ENCODE data around the gene TCP11L2.
A peak's percentile ranks its signal among the peaks of the same experiment; 100 is the strongest.

TCP11L2 gene

GRCh38 chr12:106348411-106348810 is 45.9 kb downstream of the TCP11L2 start:
- no peak overlapping the region for H2AFZ ChIP-seq (ENCODE audit: low read length)
- no peaks in the 10 kb centered on the region for H3K27me3 ChIP-seq (ENCODE audit: insufficient read depth, low read length, poor library complexity, severe bottlenecking)
- H3K4me3 ChIP-seq (ENCODE audit: low read length, poor library complexity, severe bottlenecking), result no peak overlapping the region
- no peaks in the 10 kb centered on the region for H3K79me2 ChIP-seq (ENCODE audit: insufficient read depth, low read length)
- H3K4me1 ChIP-seq (ENCODE audit: insufficient read depth, low read length, poor library complexity, severe bottlenecking), result no peaks in the 10 kb centered on the region
- H4K20me1 ChIP-seq (ENCODE audit: insufficient read depth, low read length, poor library complexity, severe bottlenecking), result no peaks in the 10 kb centered on the region
- H3K9me2 ChIP-seq (replicated peaks; ENCODE audit: low read depth, low read length), result no peaks in the 10 kb centered on the region
- H3K9me3 ChIP-seq (ENCODE audit: insufficient read depth, low read depth, low read length), result no peaks in the 10 kb centered on the region
- H3K4me2 ChIP-seq (ENCODE audit: low read depth, low read length, poor library complexity, severe bottlenecking), result no peak overlapping the region
- no peak overlapping the region for H3K9ac ChIP-seq (ENCODE audit: low read depth, low read length, poor library complexity, severe bottlenecking)
- H3F3A ChIP-seq (ENCODE audit: low read depth), result no peaks in the 10 kb centered on the region
- no peak for TF ChIP-seq CTCF (conservative IDR thresholded peaks at IDR 0.05; ENCODE audit: low read length)
- H3K36me3 ChIP-seq (ENCODE audit: insufficient read depth, low read length), result no peaks in the 10 kb centered on the region

DNA sequence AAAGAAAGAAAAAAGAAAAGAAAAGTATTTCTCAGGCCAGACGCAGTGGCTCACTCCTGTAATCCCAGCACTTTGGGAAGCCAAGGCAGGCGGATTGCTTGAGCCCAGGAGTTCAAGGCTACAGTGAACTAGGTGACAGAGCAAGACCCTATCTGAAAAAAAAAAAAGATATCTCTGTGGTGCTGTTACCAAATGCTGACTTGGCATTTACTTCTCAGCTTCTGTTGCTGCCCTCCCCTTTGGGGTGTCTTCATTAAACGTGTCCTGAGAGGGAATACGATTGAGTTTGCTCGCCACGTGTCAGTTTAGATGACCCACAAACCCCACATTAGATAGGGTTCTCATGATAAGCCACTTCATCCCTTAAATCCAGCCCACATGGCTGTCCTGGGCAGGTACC is 50.6 kb downstream of the TCP11L2 start:
- no peak overlapping the region for H3K9ac ChIP-seq (ENCODE audit: low read depth, low read length, poor library complexity, severe bottlenecking)
- no peak overlapping the region for H3K4me3 ChIP-seq (ENCODE audit: low read length, poor library complexity, severe bottlenecking)
- no peak overlapping the region for H2AFZ ChIP-seq (ENCODE audit: low read length)
- no peak overlapping the region for H3K4me2 ChIP-seq (ENCODE audit: low read depth, low read length, poor library complexity, severe bottlenecking)
- no peaks in the 10 kb centered on the region for H3K27me3 ChIP-seq (ENCODE audit: insufficient read depth, low read length, poor library complexity, severe bottlenecking)
- peaks cover 2% of the 10 kb centered on the region for H3K79me2 ChIP-seq (ENCODE audit: insufficient read depth, low read length)
- TF ChIP-seq CTCF (conservative IDR thresholded peaks at IDR 0.05; ENCODE audit: low read length) (no peak), EZH2phosphoT487 (IDR thresholded peaks at IDR 0.05; ENCODE audit: borderline replicate concordance) (no peak)
- H3K9me2 ChIP-seq (replicated peaks; ENCODE audit: low read depth, low read length), result no peaks in the 10 kb centered on the region
- no peaks in the 10 kb centered on the region for H3K36me3 ChIP-seq (ENCODE audit: insufficient read depth, low read length)
- H3K4me1 ChIP-seq (ENCODE audit: insufficient read depth, low read length, poor library complexity, severe bottlenecking), result peaks cover 4% of the 10 kb centered on the region
- H4K20me1 ChIP-seq (ENCODE audit: insufficient read depth, low read length, poor library complexity, severe bottlenecking), result no peaks in the 10 kb centered on the region
- no peaks in the 10 kb centered on the region for H3F3A ChIP-seq (ENCODE audit: low read depth)
- H3K9me3 ChIP-seq (ENCODE audit: insufficient read depth, low read depth, low read length), result no peaks in the 10 kb centered on the region

GRCh38 chr12:106357549-106358395 is 55.2 kb downstream of the TCP11L2 start, which contains the start of gene POLR3B:
Gene POLR3B, plus strand, starts transcription at chr12:106357748. Its CDS starts 132 bp downstream, at chr12:106357880.
- H3K79me2 ChIP-seq (ENCODE audit: insufficient read depth, low read length), result peaks cover 31% of the 10 kb centered on the region
- H3K9me2 ChIP-seq (replicated peaks; ENCODE audit: low read depth, low read length), result no peaks in the 10 kb centered on the region
- no peaks in the 10 kb centered on the region for H3K9me3 ChIP-seq (ENCODE audit: insufficient read depth, low read depth, low read length)
- H3K9ac ChIP-seq (ENCODE audit: low read depth, low read length, poor library complexity, severe bottlenecking), result peak within 1 kb of the TSS; percentile 77
- H4K20me1 ChIP-seq (ENCODE audit: insufficient read depth, low read length, poor library complexity, severe bottlenecking), result no peaks in the 10 kb centered on the region
- peak within 1 kb of the TSS; percentile 81 for H3K4me3 ChIP-seq (ENCODE audit: low read length, poor library complexity, severe bottlenecking)
- no peaks in the 10 kb centered on the region for H3K36me3 ChIP-seq (ENCODE audit: insufficient read depth, low read length)
- no peaks in the 10 kb centered on the region for H3F3A ChIP-seq (ENCODE audit: low read depth)
- no peaks in the 10 kb centered on the region for H3K27me3 ChIP-seq (ENCODE audit: insufficient read depth, low read length, poor library complexity, severe bottlenecking)
- peak within 1 kb of the TSS; percentile 96 for H2AFZ ChIP-seq (ENCODE audit: low read length)
- peak within 1 kb of the TSS; percentile 93 for H3K4me2 ChIP-seq (ENCODE audit: low read depth, low read length, poor library complexity, severe bottlenecking)
- TF ChIP-seq EZH2phosphoT487 (IDR thresholded peaks at IDR 0.05; ENCODE audit: borderline replicate concordance) (no peak), CTCF (conservative IDR thresholded peaks at IDR 0.05; ENCODE audit: low read length) (peak; percentile 81)
- H3K4me1 ChIP-seq (ENCODE audit: insufficient read depth, low read length, poor library complexity, severe bottlenecking), result peaks cover 26% of the 10 kb centered on the region

All from Loucy (cell line).